ENCODE results near the gene DENND1C.

DENND1C gene

GRCh38 chr19:6476896-6477431 lies 4.6 kb downstream of the DENND1C start:
- DNase-seq = no peak

DNA sequence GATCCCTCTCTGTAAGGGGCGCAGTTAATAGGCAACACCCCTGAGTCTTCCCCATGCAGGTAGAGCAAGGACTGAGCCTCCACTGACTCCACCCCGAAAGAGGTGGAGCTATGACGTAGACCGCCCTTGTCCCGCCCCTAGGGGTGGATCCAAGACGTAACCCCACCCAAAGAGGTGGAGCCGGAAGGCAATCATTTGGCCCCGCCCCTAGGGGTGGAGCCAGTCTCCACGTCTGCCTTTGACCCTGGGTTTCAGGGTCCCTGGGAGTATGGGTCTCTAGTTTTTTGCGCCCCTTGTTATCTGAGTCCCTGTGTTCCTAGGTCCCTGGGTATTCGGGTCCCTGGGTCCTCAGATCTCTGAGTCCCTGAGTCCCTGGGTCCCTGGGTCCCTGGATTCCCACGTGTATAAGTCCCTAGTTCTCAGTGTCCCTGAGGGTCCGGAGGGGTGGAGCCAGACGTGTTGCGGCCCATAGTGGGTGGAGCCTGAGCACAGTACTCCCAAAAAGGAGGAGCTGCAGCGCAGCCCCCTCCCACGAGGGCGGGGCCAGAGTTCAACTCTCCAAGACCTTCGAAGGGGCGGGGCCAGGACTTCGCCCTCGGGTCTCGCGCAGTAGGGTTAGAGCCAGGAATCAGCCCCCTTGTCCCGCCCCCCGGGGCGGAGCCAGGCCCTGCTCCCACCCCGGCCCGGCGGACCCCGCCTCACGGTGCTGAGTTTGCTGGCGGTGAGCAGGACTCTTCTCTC lies 5.3 kb downstream of the DENND1C start:
- no peak for DNase-seq

DNA sequence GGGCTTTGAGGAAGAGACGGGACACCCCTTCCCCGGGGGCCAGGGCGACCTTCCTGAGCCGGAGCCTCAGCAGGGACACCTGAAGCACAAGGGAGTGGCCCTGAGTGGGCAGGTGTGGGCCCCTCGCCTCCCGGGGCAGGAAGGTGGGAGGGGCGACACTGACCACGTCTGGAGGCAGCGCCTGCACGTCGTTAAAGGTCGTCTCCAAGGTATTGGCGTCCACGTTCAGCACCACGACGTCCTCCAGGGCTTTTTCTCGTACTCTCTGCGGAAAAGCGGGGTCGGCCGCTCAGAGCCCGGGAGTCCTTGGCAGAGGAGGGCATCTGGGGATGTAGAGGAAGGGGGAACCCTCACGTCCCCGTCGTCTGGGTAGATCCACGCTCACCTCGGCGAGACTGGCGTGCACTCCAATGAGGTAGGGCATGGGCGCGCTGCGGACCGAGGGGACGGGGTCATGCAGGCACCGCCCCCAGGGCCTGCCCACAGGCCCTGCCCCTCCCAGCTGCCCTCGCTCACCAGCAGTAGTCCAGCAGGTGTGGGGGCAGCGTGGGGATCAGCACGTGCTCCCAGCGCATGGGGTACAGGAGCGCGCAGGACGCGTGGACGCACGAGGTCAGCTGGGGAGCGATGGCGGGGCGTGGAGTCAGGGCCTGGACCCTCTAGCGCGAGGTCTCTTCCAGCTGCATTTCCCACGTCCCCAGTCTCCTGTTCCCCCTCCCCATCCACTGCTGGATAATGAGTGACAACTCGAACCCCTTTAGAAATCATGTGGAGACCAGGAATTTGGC lies 6.1 kb downstream of the DENND1C start:
- DNase-seq = no peak

- no peak for DNase-seq
Measured at GRCh38 chr19:6473647-6474046, 7.9 kb downstream of the DENND1C start.

DNA sequence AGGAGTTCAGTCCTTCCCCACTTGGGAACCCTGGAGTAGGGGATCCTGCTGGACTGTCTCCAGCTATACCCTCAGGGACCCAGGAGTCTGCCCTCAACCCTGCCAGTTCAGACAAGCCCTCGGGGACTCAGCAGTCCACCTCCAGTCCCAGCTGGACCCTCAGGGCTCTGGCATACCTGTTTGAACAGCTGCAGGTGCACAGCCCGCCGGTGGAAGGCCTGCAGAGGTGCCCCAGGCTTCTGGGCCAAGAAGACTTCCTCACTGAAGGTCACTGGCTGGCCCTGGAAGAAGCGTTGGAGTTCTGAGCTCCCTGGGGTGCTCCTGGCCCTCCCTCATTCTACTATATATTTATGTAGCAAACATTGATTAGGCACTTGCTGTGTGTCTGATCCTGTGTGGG lies 8.9 kb downstream of the DENND1C start:
- no peak for DNase-seq

GRCh38 chr19:6471076-6471475 lies 10.5 kb downstream of the DENND1C start:
- no peak for DNase-seq

DNA sequence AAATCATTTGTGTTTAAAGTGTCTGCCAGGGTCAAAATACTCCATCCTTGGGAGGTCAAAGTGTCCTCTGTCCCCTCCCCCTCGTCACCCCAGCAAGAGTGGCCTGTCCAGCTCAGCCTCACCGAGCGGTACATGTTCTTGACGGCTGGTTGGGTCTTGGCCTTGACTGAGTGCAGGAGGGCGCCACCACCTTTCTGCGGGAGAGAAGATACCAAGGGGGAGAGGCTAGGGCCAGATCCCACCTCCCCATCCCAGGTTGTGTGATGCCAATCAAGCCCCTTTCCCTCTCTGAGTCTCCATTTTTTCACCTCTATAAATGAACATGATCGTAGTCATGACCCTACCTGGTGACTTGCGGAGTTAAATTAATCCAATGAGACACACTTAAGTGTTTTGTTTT lies 11.4 kb downstream of the DENND1C start:
- DNase-seq = no peak

DNA sequence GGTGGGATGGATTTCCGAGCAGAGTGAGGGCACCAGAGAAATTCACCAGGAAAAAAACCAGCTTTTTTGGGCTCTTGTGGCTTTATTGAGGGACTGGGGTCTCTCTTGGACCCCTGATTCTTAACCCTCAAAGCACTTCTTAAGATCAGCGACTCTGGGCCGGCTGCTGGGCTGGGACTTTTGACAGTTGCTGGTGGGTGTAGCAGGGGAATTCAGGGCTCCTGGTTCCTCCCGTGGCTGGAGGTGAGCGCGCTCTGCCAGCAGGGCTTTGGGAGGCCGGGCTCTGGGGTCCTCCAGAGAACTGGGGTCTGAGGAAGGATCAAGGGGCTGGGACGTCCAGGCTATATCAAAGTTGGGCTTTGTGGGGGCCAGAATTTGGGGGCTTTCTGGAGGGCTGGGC lies 14.2 kb downstream of the DENND1C start:
- no peak for DNase-seq

DNA sequence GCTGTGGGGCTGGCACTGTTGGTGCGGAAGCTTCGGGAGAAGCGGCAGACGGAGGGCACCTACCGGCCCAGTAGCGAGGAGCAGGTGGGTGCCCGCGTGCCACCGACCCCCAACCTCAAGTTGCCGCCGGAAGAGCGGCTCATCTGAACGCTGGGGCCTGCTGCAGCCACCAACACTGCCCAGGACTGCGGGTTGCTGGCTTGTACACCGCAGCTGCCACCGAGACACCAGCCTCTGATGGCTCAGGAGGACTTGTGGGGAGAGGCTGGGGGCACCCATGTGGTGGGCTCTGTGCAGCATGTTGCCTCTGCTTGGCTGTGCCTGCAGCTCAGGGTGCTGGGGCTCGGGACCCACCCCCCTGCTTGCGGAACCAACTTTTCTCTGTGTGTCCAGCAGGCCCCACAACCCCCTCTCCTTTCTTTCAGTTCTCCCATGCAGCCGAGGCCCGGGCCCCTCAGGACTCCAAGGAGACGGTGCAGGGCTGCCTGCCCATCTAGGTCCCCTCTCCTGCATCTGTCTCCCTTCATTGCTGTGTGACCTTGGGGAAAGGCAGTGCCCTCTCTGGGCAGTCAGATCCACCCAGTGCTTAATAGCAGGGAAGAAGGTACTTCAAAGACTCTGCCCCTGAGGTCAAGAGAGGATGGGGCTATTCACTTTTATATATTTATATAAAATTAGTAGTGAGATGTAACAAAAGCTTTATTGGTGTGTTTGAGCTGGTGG lies 14.9 kb downstream of the DENND1C start:
- DNase-seq = no peak

- no peak for DNase-seq
Measured at GRCh38 chr19:6465663-6466062, 15.9 kb downstream of the DENND1C start.

- no peak for DNase-seq
Measured at GRCh38 chr19:6465006-6465405, 16.6 kb downstream of the DENND1C start.

DNA sequence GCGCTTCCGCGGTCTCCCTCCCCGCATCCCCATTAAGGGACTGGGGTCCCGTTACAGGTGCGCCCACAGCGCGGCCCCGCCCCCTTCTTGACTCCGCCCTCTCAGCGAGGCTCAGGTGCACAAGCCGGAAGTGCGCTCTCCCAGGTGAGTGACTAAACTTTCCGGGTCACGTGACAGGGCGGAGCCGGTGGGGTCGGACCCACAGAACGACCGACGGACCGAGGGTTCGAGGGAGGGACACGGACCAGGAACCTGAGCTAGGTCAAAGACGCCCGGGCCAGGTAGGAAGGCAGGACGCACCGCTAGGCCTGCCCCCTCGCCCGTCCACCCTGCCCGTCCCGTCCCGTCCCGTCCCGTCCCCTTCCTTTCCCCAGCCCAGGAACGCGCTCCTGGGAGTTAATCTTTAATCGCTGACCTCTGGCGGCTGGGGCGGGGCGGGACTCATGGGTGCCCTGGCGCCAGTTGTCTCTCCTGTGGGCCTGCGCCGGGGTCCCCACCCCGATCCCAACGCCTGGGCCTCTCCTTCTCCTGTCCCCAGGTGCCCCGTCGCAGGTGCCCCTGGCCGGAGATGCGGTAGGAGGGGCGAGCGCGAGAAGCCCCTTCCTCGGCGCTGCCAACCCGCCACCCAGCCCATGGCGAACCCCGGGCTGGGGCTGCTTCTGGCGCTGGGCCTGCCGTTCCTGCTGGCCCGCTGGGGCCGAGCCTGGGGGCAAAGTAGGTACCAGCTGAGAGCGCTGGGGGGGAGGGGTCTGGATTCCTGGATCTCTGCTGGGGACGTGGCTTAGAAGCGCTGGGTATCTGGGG lies 17.3 kb downstream of the DENND1C start, which contains the start of gene CRB3:
Gene CRB3 (plus strand): TSS at position 202 of the 804 bp plus-strand sequence. CDS start 431 bp downstream, at position 633.
- DNase-seq = peak; percentile 53 to 63

- peak; percentile 75 to 81 for DNase-seq
Measured at GRCh38 chr19:6460099-6460884, 21.3 kb downstream of the DENND1C start.

DNA sequence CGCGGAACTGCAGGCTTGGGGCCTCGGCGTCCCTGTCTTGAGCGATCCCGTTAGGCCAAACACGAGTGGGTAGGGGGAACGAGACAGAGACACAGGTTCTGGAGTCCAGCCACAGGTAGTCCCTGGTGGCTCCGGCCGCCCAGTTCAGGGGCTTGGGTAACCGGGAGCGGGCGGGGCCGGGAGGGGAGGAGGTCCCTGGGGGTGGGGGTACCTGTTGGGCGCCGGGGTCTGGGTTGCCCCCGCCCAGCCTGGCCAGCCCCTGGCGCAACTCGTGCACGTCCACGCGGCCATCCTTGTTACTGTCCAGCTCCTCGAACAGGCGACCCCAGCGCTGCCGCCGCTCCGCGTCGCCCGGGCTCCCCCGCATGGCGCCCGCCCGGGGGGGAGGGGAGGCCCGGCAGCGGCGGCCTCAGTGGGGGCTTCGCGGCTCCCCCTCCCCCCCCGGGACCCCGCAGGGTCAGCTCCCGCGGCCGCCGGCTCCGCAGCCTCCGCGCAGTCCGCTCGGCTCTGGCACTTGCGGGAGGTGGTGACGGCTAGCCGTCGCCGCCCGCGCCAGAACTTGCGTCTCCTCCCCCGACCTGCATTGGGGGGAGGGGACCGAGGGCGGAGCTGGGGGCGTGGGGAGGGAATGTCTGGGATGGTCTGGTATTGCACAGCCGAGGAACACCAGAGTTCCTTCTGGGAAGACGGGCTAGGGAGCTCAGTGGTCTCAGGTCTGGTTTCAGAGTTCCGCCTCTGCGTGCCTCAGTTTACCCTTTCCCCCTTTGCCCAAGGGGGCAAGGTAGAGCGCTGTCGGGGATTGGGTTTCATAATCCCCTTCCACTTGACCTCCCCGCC lies 22.1 kb downstream of the DENND1C start, which contains the start of gene SLC25A23:
Gene SLC25A23 (minus strand): TSS at position 531 of the 837 bp plus-strand sequence. CDS start 164 bp downstream, at position 367.
- DNase-seq = no peak

DNA sequence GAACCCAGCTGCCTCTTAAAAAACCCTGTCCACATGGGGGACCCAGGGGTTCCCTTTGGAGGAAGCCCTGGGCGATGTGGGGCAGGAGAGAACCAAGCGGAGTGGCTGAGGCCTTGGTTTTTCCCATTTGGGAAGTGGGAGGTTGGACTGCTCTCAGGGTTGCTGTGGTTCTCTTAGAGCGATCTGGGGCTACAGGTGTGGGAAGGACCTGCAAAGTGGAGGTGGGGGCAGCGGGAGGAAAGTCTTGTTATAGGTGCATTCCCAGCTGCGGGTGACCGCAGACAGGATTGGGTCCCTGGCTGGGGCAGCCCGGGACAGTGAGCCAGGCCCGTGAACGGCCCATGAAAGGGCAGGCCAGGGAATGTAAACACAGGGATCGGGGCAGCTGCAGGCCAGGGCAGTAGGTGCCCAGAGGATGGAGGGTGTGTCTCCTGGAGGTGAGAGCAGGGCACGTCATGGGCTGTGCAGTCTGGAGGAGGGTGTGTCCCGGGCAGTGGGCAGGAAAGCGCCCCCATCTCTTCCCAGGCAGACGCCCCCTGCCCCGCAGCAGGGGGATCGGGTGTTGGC lies 22.8 kb downstream of the DENND1C start:
- no peak for DNase-seq

DNA sequence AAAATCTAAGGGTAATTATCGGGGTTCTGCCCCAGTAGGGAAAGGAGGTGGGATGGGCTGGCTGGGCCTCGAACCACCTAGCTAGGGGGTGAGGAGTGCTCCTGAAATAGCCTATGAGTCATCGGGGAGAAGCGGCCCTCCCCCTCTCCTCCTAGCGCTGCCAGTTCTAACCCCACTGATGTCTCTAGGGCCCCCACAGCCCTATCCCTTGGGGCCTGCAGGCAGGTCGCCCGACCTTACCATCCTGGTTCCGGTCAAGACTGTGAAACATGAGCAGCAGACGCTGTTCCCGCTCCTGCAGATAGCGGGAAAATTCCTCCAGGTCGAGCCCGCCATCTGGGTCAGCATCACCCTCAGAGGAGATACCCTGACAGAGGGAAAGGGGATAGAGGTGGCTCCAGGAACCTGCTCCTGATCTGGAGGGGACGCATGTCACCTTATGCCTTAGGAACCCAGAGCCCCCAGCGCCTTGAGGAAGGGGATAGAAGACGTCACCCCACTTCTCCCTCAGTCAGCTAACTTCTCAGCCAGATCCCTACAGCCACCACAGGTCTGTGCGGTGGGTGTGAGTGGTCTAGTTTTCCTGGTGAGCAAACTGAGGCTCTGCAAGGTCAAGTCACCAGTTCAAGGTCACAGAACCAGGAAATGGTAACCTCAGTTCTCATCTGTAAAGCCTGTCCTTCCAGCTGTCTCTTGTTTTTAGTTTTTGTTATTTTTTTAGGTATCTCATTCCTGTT lies 23.5 kb downstream of the DENND1C start:
- DNase-seq = no peak

GRCh38 chr19:6455924-6456323 lies 25.7 kb downstream of the DENND1C start:
- DNase-seq = no peak

- no peak for DNase-seq
Measured at GRCh38 chr19:6453951-6454565, 27.5 kb downstream of the DENND1C start.

GRCh38 chr19:6452899-6453298 lies 28.7 kb downstream of the DENND1C start:
- no peak for DNase-seq
